K562 (cell line): ENCODE measurements around the gene CSRNP2. TPM values are rescaled to one million over a fixed set of nuclear protein-coding genes. Genes with fewer than 3 reads are reported as not detected.

Experiments used
- HCFC1 ChIP-seq: IDR thresholded peaks from 2 replicates; pipeline ENCODE4 v1.6.1; 2012; ENCODE audit warnings: low read depth, low read length, improper control_type of control experiment
- IFI16 ChIP-seq: fragments of 250-450 bp; sonication (Bioruptor Pico); IDR thresholded peaks from 2 replicates; pipeline ENCODE4 v2.1.2; 2022; ENCODE audit warnings: mild to moderate bottlenecking, inconsistent platforms
- MEIS2 ChIP-seq: fragments of 450-650 bp; IDR thresholded peaks from 2 replicates; pipeline ENCODE4 v1.6.1; 2014; ENCODE audit warnings: mild to moderate bottlenecking; ENCODE audit not compliant: partially characterized antibody
- MTF1 ChIP-seq: fragments of 250-450 bp; sonication (Bioruptor Pico); IDR thresholded peaks from 2 replicates; pipeline ENCODE4 v1.9.0; 2021; ENCODE audit warnings: moderate library complexity, mild to moderate bottlenecking, inconsistent platforms, borderline replicate concordance
- OTX1 ChIP-seq: fragments of 450-650 bp; formaldehyde crosslinking; IDR thresholded peaks from 2 replicates; pipeline ENCODE4 v1.4.0; 2022; ENCODE audit warnings: mild to moderate bottlenecking
- POLR3G ChIP-seq: IDR thresholded peaks from 2 replicates; pipeline ENCODE4 v1.6.1; 2011; ENCODE audit not compliant: insufficient read length, insufficient replicate concordance; ENCODE audit errors: extremely low read depth
- RBFOX2 ChIP-seq: fragments of 200-400 bp; formaldehyde crosslinking; IDR thresholded peaks from 2 replicates; pipeline ENCODE4 v1.6.1; 2017; ENCODE audit warnings: low read depth, mild to moderate bottlenecking, low read length, moderate library complexity
- TAF9B ChIP-seq: fragments of 450-650 bp; IDR thresholded peaks from 2 replicates; pipeline ENCODE4 v1.6.1; 2018; ENCODE audit warnings: mild to moderate bottlenecking; ENCODE audit not compliant: partially characterized antibody
- ZEB2 ChIP-seq: fragments of 450-650 bp; IDR thresholded peaks from 2 replicates; pipeline ENCODE4 v1.6.1; 2016
- ZNF12 ChIP-seq: sonication (generic); formaldehyde crosslinking; IDR thresholded peaks from 2 replicates; pipeline ENCODE4 v1.4.0; 2020; ENCODE audit warnings: mild to moderate bottlenecking, missing genetic modification reagents
- ZNF134 ChIP-seq: fragments of 250-450 bp; sonication (Bioruptor Pico); conservative IDR thresholded peaks from 2 replicates; pipeline ENCODE4 v1.4.0; 2020
- ZNF766 ChIP-seq: fragments of 200-800 bp; sonication (Bioruptor generic); conservative IDR thresholded peaks from 2 replicates; pipeline ENCODE4 v1.6.1; 2016; ENCODE audit warnings: missing genetic modification characterization, missing compliant biosample characterization
- polyA plus RNA-seq, 8 experiments: library from polyadenylated mRNA; depleted of rRNA in 4 of 8; stranded (reverse) in 5 of 8; unstranded in 3 of 8; fragments of >200 nt; fragmentation: Nextera tagmentation in 2 of 8; fragmentation: Illumina TruSeq in 1 of 8; extraction: Ambion mirVana in 2 of 8; extraction: Trizol in 1 of 8; gene quantifications; 2 replicates each; pipeline versions ENCODE4 v1.2.1 to v1.2.3, GENCODE V29; 2011 to 2014; ENCODE audit warnings: inconsistent platforms in 1 of 8, missing spikeins in 1 of 8
- total RNA-seq, 7 experiments: library from RNA; depleted of rRNA in 6 of 7; stranded (reverse); fragments of >200 nt in 6 of 7; fragmentation: Illumina TruSeq in 2 of 7; extraction: Trizol in 2 of 7; gene quantifications; 2 replicates each; pipeline versions ENCODE4 v1.2.1 to v1.2.3, GENCODE V29; 2011 to 2021; ENCODE audit warnings: low replicate concordance in 1 of 7
- TF ChIP-seq, protein P1 (sequence below), 2 experiments: fragments of 450-650 bp in 1 of 2; IDR thresholded peaks; 2 replicates each; pipeline ENCODE4 v1.6.1; 2011 to 2017; ENCODE audit warnings: low read depth in 2 of 2, antibody characterized with exemption in 1 of 2, borderline replicate concordance in 1 of 2, low read length in 1 of 2, mild to moderate bottlenecking in 1 of 2, mixed read lengths in 1 of 2; ENCODE audit not compliant: control insufficient read depth in 1 of 2
- TF ChIP-seq, protein P2 (sequence below): sonication (generic); formaldehyde crosslinking; IDR thresholded peaks from 2 replicates; pipeline ENCODE4 v1.8.0; 2023; ENCODE audit warnings: missing genetic modification reagents, mild to moderate bottlenecking, borderline replicate concordance
- TF ChIP-seq, protein P3 (sequence below): fragments of 250-450 bp; sonication (Bioruptor Pico); IDR thresholded peaks from 2 replicates; pipeline ENCODE4 v1.5.0; 2020; ENCODE audit warnings: mild to moderate bottlenecking

CSRNP2 gene
- total and polyA plus RNA-seq, 9 of the 15 experiments (the other 6 are each of a cell fraction or from before 2014, with no cell fraction given) = 1.6 to 13.9 (median 5.9) TPM

DNA sequence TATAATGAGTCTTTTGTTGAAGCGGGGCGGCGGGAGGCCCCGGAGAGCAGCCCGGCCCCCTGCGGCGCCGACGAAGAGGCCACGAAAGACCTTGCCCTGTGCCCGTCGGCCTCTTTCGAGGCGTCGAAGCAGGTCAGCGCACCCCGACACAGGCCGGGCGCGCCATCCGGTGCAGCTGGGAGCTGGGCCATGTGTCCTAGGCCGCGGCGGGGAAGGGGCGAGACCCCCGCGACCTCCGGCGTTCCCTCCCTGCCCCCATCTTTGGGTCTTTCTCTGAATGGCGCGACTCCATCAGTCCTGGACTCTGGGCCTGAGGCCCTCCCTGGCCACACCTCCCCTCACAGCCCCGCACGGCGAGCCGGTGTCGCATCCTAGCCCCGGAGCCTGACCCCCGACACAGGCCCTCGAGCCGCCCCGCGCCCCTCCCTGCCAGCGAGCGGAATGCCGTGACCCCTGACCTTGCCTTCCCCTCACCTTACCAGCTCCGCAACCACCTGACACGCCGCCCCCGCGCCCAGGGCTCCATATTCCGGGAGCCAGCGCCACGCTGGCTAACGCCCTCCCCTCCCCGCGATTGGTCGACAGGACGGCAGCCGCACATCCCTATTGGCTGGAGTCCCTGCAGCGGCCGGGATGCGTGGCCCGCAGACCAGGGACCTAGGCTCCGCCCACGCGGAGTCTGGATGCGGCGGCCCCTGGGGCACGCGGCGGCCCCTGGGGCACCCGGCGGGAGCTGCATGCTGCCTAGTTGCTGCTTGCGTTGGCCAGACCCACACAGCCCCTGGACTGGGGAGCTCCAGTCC, 57.4 kb downstream of the CSRNP2 start, which contains the start of gene SLC11A2 (continued):
- 0 out of 2 replicates have a peak, but pooled peaks have one; percentile 56 for TF ChIP-seq OTX1 (CRISPR knock-in tag)
- peak; percentile 68; the same call in 1 of the 2 replicates for TF ChIP-seq ZNF766 (CRISPR knock-in tag)
- peak; percentile 18; the same call in 1 of the 2 replicates for TF ChIP-seq ZNF12 (CRISPR knock-in tag)
- TF ChIP-seq, protein P1, sequence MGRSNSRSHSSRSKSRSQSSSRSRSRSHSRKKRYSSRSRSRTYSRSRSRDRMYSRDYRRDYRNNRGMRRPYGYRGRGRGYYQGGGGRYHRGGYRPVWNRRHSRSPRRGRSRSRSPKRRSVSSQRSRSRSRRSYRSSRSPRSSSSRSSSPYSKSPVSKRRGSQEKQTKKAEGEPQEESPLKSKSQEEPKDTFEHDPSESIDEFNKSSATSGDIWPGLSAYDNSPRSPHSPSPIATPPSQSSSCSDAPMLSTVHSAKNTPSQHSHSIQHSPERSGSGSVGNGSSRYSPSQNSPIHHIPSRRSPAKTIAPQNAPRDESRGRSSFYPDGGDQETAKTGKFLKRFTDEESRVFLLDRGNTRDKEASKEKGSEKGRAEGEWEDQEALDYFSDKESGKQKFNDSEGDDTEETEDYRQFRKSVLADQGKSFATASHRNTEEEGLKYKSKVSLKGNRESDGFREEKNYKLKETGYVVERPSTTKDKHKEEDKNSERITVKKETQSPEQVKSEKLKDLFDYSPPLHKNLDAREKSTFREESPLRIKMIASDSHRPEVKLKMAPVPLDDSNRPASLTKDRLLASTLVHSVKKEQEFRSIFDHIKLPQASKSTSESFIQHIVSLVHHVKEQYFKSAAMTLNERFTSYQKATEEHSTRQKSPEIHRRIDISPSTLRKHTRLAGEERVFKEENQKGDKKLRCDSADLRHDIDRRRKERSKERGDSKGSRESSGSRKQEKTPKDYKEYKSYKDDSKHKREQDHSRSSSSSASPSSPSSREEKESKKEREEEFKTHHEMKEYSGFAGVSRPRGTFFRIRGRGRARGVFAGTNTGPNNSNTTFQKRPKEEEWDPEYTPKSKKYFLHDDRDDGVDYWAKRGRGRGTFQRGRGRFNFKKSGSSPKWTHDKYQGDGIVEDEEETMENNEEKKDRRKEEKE (IDR thresholded peaks at IDR 0.05; ENCODE audit: borderline replicate concordance in 1 of 2, control insufficient read depth in 1 of 2, low read depth in 2 of 2, low read length in 1 of 2) = no peak
- TF ChIP-seq RBFOX2 = peak; percentile 94
- TF ChIP-seq, protein P2, sequence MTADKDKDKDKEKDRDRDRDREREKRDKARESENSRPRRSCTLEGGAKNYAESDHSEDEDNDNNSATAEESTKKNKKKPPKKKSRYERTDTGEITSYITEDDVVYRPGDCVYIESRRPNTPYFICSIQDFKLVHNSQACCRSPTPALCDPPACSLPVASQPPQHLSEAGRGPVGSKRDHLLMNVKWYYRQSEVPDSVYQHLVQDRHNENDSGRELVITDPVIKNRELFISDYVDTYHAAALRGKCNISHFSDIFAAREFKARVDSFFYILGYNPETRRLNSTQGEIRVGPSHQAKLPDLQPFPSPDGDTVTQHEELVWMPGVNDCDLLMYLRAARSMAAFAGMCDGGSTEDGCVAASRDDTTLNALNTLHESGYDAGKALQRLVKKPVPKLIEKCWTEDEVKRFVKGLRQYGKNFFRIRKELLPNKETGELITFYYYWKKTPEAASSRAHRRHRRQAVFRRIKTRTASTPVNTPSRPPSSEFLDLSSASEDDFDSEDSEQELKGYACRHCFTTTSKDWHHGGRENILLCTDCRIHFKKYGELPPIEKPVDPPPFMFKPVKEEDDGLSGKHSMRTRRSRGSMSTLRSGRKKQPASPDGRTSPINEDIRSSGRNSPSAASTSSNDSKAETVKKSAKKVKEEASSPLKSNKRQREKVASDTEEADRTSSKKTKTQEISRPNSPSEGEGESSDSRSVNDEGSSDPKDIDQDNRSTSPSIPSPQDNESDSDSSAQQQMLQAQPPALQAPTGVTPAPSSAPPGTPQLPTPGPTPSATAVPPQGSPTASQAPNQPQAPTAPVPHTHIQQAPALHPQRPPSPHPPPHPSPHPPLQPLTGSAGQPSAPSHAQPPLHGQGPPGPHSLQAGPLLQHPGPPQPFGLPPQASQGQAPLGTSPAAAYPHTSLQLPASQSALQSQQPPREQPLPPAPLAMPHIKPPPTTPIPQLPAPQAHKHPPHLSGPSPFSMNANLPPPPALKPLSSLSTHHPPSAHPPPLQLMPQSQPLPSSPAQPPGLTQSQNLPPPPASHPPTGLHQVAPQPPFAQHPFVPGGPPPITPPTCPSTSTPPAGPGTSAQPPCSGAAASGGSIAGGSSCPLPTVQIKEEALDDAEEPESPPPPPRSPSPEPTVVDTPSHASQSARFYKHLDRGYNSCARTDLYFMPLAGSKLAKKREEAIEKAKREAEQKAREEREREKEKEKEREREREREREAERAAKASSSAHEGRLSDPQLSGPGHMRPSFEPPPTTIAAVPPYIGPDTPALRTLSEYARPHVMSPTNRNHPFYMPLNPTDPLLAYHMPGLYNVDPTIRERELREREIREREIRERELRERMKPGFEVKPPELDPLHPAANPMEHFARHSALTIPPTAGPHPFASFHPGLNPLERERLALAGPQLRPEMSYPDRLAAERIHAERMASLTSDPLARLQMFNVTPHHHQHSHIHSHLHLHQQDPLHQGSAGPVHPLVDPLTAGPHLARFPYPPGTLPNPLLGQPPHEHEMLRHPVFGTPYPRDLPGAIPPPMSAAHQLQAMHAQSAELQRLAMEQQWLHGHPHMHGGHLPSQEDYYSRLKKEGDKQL = peak; percentile 23; the same call in 1 of the 2 replicates
- TF ChIP-seq ZNF134 (CRISPR knock-in tag) = no peak
- TF ChIP-seq HCFC1 = 0 out of 2 replicates have a peak, but pooled peaks have one; percentile 10
- no peak for TF ChIP-seq IFI16 (CRISPR knock-in tag)
- TF ChIP-seq MEIS2 = no peak
- peak; percentile 88 for TF ChIP-seq ZEB2
- TF ChIP-seq, protein P3, sequence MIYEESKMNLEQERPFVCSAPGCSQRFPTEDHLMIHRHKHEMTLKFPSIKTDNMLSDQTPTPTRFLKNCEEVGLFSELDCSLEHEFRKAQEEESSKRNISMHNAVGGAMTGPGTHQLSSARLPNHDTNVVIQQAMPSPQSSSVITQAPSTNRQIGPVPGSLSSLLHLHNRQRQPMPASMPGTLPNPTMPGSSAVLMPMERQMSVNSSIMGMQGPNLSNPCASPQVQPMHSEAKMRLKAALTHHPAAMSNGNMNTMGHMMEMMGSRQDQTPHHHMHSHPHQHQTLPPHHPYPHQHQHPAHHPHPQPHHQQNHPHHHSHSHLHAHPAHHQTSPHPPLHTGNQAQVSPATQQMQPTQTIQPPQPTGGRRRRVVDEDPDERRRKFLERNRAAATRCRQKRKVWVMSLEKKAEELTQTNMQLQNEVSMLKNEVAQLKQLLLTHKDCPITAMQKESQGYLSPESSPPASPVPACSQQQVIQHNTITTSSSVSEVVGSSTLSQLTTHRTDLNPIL (CRISPR knock-in tag) = no peak
- TF ChIP-seq POLR3G = no peak
- peak; percentile 66 for TF ChIP-seq TAF9B
- no peak for TF ChIP-seq MTF1 (CRISPR knock-in tag)
